HG03378 (cell line): ENCODE data around the gene CTU1.

ENCODE experiments used
- ATAC-seq: cut with Tn5 transposase; IDR thresholded peaks from one replicate; pipeline ENCODE4 v1.9.1; 2021; ENCODE audit warnings: mild to moderate bottlenecking, moderate library complexity; ENCODE audit not compliant: unreplicated experiment

Gene CTU1

DNA sequence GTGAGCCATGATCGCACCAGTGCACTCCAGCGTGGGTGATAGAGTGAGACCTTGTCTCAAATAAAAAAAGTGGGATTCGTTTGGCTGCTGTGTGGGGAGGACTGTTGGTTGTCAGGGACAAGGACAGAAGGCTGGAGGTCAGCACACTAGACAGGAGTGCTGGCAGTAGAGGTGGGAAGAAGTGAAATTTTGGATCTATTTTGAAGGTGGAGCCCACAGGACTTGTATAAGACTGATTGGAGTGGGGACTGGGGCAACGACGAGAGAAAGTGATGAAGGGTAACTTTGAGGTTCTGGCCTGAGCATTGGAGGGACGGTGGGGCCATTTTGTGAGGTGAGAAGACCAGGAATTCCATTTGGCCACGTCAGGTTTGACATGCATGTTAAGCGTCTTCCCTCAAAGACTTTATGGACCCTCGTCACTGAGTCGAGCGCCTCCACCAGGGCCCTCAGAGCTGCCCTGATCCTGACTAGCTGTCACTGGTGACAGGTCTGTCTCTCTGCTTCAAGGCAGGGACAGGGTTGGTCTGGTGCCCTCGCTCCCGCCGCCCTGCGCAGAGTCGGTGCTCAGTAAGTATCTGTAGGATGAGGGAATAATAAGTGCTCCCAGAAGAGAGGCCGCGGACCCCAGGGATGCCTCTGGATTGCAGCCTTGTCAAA lies 673 bp downstream of the CTU1 start:
- no peak for ATAC-seq

DNA sequence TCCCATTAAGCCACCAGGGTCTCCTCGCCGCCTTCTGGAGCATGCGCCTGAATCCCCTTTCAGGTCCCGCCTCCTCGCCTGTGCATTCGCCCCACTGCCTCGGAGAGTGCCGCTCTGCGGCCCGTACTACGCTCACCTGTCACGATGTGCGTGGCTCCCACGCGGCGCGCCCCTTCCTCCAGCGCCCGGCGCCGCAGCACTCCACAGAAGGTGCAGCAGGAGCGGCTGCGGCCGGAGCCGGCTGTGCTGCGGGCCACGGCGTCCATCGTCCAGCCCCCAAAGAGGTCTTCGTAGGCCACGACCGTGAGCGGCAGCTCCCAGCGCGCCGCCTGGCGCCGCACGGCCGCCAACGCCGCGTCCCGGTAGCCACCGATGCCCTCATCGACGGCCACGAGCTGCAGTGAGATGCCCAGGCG lies 4.3 kb downstream of the CTU1 start:
- no peak for ATAC-seq

DNA sequence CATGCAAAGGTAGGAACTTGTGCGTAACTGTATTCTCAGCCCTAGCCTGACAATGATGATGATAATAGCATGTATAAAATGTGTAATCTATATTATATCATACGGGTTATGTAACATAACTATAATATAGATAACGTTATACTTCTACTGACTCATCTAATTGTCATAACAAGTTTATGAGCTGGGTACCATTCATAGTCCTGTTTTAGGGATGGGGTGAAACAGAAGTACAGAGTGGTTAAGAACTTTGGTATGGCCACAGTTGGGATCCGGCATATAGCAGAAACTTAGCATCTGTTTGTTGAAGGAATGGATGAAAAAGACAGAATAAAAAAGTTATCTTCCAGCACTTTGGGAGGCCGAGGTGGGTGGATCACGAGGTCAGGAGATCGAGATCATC lies 5.2 kb downstream of the CTU1 start:
- no peak for ATAC-seq

DNA sequence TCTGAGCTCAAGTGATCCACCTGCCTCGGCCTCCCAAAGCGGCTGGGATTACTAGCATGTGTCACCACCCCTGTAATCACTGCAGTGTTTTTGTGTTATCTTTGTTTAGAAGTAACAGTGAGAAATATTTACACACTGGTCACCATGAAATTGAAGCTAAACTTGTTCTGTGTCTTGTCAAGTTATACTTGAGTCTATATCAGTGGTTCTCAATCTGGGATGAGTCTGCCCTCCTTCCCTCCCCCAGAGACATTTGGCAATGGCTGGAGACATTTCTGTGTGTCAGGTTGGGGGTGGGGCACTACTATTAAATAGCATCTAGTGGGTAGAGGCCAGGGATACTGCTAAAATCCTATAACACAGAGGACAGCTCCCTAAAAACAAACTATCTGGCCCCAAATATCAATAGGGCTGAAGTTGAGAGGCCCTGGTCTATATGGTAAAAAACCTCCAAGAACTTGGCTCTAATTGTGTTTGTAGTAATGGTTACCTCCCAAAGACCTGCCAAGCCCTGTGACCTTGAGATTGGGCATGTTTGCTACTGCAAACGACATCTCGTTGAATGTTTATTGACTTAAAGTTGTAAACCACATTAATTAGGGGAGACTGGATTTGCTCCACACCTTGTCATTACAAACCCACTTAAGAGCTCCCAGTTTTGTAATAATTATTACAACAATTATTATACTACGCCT lies 6.9 kb downstream of the CTU1 start:
- ATAC-seq, result no peak

DNA sequence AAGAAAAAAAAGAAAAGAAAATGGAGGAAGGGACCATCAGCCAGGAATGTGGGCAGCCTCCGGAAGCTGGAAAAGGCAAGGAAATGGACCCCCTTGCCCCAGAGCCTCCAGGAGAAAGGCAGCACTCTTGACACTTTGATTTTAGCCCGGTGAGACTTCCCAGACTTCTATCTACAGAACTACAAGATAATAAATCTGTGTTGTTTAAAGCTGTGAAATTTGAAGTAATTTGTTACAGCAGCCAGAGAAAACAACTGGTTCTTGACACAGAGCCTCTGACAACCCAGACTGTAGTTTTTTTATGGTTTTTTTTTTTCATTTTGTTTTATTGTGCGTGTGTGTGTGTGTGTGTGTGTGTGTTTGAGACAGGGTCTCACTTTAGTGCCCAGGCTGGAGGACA lies 7.6 kb downstream of the CTU1 start:
- ATAC-seq, result no peak

DNA sequence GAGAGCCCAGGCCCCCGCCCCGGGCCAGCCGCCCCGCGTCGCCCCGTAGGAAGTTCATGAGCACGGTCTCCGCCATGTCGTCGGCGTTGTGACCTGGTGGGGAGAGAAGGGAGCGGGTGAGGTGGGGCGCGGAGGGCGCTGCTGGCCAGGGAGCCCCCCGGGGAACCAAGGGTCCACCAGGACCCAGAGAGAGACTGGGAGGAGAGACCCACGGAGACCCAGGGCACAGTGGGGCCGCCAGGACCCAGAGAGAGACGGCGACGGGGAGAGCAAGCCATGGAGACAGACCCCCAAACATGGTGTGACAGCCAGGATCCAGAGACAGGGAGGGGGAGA lies 9.2 kb downstream of the CTU1 start:
- no peak for ATAC-seq

DNA sequence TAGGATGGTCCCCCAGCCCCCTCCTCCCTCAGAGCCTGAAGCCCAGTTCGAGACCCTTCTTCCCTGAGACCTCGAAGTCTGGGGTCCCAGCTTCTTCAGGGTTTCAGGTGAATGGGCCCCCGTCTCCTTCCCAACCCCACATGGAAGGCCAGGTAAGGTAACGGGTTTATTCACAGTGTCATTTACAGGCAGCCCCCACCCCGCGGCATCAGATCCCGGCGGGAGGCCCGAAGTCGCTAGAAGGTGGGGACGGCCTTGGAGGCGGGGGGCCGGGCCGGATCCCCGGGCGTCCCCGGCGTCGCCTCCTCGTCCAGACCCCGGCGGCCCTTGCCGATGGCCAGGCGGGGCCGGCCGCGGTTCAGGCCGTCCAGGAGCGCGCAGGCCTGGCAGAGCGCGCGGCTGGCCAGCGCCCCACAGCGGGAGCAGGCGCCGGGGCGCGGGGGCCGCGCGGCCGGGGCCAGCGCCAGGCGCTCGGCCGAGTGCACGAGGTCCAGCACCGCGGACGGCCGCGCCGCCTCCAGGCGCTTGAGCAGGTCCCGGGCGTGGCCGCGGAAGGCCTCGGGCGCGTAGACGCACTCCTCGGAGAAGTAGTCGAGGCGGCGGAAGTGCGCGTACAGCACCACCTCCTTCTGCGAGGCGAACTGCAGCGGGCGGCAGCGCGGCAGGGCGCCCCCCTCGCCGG lies 9.7 kb downstream of the CTU1 start:
- ATAC-seq, result no peak

DNA sequence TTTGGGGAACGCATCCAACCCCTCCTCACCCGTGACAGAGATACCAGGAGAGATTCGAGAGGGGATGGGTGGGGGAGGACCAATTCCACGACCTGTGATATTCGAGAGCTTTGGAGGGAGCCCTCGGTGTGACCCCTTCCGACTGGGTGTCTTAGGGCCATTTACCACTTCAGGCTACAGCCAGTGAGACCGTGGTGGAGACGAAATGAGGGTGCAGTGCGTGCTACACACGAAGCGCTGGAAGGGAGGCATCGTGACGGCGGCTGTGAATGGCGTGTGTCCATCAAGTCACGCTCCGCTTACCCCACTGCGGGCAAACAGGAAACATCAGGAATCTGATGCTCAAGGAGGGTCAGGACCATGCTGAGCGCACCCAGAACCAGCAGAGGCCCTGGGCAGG lies 10.4 kb downstream of the CTU1 start:
- ATAC-seq, result no peak

DNA sequence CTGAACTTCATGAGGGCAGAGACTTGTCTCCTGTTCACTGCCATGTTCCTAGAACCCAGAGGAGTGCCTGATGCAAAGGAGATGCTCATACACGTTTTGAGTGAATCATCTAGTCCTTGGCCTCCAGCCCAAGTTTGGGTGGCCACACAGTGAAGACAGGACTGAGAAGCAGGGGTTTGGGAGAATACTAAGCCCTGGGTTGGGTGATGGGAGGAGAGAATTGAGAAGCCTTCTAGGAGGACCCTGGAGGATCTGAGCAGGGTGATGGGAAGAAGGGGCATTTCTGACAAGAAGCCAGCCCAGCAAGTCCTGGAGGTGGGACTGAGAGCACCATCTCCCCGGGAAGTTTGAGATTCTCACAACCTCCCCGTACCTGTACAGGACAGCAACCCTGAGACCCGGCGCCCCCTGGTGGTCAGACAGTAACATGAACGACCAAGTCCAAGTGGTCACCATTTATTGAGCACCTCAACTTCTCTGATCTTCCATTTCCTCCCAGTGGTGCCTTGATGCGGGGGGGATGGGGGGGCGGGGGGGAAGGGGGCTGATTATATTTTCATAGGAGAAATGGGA lies 11.0 kb downstream of the CTU1 start:
- ATAC-seq, result no peak

DNA sequence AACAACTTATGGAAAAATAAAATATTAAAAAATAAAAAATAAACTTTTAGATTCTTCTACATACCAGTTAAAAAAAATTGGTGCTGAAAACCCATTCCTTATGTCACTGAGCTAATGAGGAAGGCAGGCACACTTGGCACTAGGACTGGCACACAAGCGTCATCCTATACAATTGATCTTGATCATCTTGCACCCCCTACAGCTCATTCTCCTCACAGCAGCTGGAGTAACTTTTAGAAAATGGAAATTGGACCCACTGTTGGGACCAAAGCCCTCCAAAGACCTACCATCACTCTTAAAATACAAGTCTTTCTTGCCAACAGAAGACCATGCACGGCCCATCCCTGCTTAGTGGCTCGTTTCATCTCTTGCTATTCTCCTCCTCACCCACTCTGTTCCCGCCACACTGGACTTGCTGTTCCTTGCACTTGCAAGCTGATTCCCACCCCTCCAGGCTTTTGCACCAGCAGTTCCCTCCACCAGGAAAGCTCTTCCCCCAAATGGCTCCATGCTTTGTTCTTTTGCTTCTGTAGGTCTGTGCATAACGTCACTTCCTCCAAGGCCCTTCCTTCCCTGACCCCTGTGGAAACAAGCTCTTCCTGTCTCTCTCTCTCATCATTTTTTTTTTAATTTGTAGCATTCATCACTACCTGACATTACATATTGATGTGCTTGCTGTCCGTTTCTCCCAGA lies 11.6 kb downstream of the CTU1 start:
- ATAC-seq, result no peak

DNA sequence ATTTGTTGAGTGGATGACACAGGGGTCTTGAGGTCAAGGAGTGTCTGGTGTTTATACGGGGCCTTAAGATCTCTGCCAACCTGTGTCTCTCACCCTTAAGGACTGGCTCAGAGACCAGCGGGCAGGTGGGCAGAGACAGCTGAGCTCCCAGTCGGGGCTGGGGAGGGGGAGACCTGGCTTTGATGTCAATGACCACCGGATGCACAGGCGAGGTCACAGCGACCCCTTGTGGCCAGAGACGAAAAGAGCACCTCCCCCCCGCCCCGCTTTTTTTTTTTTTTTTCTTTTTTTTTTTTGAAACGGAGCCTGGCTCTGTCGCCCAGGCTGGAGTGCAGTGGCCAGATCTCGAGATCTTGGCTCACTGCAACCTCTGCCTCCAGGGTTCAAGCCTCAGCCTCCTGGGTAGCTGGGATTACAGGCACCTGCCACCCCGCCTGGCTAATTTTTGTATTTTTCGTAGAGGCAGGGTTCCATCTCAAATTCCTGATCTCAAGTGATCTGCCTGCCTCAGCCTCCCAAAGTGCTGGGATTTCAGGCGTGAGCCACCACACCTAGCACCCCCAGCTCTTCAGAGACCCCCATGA lies 13.4 kb downstream of the CTU1 start:
- no peak for ATAC-seq

DNA sequence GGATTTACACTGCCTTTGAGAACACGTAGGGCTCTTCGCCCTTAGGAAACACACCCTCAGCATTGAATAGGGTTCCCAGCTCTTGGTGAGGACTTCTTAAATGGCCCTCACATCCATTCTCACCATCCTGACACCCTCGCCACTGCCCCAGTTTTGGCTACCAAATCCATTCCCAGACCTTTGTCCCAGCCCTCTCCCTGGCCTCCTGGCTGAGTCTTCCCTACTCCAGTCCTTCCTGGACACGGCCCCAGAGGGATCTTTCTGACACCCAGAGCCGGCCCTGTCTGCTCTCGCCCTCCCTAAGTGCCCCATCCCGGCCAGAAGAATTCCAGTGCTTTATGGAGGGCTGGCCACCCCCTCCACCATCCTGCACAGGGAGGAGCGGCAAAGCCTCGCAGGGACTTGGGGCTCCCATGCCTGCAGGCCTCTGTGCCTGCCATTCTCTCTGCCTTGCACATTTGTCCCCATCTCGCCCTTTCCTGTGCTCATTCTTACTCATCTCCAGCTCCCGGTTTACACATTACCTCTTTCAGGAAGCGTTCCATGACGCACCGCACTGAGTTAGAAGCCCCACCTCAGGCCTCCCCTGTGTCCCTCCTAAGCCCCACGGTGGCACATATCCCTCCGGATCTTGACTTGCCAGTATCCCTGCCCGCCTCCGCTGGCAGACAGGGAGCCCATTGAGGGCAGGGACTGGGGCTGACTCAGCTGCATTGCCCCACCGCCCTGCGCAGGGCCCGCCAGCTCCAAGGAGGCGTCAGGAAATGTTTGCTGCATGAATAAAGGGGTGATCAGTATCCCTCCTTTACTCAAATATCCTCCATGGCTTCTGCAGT lies 14.5 kb downstream of the CTU1 start:
- no peak for ATAC-seq

DNA sequence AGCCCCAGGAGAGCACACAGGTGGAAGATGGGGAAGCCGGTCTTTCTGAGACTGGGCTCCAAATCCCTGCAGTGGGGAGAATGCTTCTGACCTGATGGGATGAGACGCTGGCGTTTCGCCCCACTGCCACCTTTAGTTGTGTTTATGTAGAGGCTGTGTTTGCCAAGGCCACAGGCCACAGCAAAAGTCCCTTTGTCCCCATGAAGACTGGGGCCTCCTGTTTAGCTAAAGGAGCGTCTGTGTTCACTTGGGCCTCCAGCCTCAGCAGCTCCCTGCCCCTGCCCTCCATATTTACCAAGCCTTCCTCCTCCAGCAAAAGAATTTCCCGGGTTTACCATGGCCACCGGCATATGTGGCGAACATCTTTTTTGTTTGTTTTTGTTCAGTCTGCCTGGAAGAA lies 15.1 kb downstream of the CTU1 start:
- ATAC-seq, result no peak

DNA sequence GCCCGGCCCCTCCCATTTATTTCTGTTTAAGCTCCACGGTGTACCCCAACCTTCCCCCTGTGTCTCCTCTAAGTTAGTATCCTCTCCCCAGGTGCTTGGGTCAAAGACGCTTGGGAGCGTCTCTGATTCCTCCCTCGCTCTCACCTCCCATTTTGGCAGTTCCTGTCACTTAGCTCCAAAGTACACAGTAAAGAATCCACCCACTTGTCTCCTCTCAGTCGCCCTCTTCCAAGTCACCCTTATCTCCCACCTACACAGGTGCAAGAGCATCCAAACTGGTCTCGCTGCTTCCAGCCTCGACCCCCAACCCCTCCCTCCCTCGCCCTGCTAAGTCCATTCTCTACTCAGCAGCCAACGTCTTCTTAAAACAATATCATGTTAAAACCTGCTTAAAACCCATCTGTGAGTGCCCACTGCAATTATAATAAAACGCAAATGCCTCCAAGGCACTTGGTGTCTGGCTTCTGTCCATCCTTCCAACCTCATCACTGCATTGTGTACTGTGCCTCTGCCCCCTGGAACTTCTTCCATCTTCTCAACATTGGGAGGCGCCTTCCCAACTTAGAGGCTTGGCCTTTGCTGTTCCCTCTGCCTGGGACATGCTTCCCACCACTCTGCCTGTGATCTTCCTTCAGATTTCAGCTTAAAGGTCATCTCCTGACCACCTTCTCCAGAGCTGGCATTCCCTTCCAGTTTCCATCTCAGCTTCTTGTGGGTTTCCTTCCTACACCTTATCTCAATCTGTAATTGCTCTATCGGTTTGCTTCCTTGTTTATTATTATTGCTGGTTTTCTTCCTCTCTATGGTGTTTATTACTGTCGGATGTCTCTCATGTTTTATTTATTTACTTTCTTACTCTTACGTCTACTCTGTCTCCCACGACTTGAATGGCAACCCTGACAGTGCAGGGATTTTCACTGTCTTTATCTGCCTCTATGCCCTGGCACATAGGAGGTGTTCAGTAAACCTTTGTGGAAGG lies 16.0 kb downstream of the CTU1 start:
- ATAC-seq, result no peak

DNA sequence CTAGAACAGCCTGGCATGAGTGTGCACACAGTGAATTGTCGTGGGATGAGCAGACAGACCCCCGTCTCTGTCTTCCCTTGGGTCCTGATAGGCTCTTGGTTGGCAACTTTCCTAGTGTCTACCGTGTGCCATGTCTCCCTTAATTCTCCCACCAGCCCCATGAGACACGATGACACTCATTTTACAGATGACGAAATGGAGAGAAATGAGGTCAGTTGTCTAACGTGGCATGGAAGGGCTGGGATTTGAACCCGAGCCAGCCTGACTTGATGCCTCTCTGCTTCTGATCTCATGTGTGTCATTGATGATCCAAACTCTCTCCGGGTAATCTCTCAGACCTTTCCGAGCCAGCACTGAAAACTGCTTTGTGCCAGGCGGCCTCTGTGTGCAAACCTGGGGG lies 17.1 kb downstream of the CTU1 start:
- ATAC-seq, result no peak

DNA sequence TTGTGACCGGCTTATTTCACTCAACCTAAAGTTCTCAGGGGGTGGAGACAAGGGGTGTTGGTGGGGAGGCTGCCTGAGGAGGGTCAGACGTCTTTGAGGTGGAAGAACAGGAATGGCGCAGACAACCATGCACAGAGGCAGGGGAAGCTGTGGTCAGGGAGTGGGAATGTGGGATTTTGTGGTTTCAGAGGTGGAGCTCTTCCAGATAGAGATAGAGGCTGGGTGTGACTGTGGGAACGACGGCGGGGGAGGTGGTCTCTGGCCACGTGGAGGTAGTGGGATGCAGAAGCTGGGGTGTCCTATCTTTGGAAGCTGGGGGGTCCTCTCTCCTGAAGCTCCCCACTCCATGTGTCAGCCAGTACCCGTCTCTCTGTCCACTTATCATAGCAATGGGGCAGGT lies 17.7 kb downstream of the CTU1 start:
- ATAC-seq, result no peak

DNA sequence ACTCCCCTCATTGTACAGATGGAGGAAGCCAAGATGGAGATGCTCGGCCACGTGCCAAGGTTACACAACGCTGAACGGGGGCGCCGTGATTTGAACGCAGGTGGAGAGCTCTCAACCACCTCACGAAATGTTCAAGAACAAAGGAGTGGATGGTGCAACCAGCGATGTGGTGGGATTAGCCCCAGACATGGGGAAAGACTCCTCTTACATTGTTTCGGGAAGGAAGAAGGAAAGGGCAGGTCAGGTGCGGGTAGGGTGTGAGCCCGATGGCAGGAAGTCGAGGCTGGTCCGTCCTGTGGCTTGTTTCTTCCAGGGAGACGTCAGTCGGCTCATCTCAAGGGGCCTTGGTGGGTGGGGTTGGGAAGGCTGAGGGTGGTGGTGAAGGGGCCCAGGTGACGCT lies 18.4 kb downstream of the CTU1 start:
- no peak for ATAC-seq

DNA sequence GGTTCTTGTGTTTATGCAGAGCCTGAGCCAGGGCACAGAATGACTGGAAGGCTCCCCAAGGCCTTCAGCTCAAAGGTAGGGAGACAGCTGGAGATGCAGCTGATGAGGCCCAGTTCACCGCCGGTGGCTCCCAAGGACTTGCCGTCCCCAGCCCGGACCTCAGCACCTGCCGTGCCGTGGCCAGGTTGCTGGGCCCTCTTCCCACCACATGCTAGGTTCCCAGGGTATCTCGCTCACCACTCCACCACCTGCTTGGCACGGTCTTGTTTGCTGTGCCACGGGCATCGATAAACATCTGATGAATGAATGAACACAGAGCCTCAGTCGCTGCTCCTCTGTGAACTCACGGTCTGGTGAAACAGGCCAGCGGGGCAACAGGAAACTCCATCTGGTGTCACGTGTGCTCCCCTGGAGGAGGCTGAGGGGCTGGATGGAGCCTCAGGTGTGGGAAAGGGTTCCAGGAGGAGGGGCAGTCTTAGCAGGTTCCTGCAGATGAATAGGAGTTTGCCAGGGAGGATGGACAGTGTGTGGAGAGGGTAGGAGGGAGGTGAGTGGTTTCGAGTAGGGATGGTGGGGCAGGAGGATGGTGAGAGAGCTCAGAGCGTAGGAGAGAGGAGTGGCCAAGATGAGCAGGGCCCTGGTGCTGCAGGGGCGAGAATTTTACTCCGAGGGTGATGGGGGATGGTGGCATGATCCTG lies 21.9 kb downstream of the CTU1 start:
- no peak for ATAC-seq

DNA sequence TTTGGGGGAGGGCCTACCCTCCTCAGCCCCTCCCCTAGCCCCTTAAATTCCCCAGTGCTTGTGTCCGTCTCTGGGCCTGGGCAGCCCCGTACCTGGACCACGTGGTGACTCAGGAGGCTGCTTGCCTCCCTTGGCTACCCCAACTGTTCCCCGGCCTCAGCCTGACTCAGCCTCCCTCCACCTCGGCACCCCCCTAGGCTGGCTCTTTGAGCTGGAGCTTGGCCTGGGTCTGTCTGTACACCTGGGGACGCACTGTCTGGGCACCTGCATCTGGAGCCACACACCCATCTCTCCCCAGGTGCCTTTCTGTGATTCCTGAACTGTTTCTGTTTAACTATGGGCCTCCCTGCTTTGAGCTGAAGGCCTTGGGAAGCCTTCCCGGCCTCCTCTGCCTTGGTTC lies 23.7 kb downstream of the CTU1 start:
- ATAC-seq, result no peak
